H1 (cell line): ENCODE results near the gene LMOD2. TPM values are rescaled to one million over a fixed set of nuclear protein-coding genes. Genes with fewer than 3 reads are reported as not detected.

ENCODE experiments used
- GABPA ChIP-seq: IDR thresholded peaks from 2 replicates; pipeline ENCODE4 v1.6.1; 2011; ENCODE audit warnings: mild to moderate bottlenecking, low read length, moderate library complexity, borderline replicate concordance; ENCODE audit not compliant: insufficient read depth
- SP2 ChIP-seq: IDR thresholded peaks from 2 replicates; pipeline ENCODE4 v1.6.1; 2012; ENCODE audit warnings: mild to moderate bottlenecking, low read length, inconsistent platforms
- SRF ChIP-seq: IDR thresholded peaks from 2 replicates; pipeline ENCODE4 v1.6.1; 2011; ENCODE audit warnings: mild to moderate bottlenecking, low read depth, low read length, moderate library complexity
- TBP ChIP-seq: IDR thresholded peaks from 2 replicates; pipeline ENCODE4 v1.6.1; 2011; ENCODE audit warnings: low read depth, low read length, improper control_type of control experiment
- polyA plus RNA-seq, 7 experiments: library from polyadenylated mRNA; depleted of rRNA in 3 of 7; stranded (reverse) in 5 of 7; unstranded in 2 of 7; fragments of >200 nt in 5 of 7; fragments of 200-250 nt in 2 of 7; gene quantifications; 1 replicate in 5 of 7; 2 replicates in 1 of 7; 4 replicates in 1 of 7; pipeline versions ENCODE4 v1.2.1 to v1.2.3, GENCODE V29; 2011 to 2013; ENCODE audit warnings: missing spikeins in 2 of 7, mixed read lengths in 2 of 7
- total RNA-seq: library from RNA; stranded (reverse); fragmentation: NEBNext Ultra II Directional; extraction: Animal tissue kit (Norgen Biotek cat#: 25700); gene quantifications from 2 replicates; pipeline ENCODE4 v1.2.1, GENCODE V29; 2021

The LMOD2 gene
- total and polyA plus RNA-seq, 2 of the 8 experiments (the other 6 are each of a cell fraction or from before 2014, with no cell fraction given), result 0.03 to 0.22 TPM

DNA sequence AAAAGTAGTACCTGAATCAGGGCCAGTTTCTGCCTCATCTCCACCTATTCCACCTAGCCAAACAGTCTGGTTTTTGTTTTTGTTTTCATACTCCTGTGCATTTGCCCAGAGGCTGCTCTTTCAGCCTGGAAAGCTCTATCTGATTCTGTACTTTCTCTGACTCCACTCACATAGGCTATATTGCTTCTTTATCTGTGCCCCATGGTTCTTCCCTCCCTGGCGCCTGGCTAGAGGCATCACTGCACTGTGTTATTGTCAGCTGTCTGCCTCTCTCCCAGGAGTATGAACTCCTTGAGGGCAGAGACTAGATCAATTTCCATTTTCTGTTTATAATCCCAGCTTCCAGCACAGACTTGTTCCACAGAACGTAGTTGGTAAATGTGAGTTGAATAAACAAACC is 5.1 kb upstream of the LMOD2 start (continued):
- no peak for TF ChIP-seq GABPA
- TF ChIP-seq TBP, result no peak
- TF ChIP-seq SP2, result no peak
- TF ChIP-seq SRF, result no peak
